H9 (cell line): ENCODE measurements around the gene SDHC. TPM values are rescaled to one million over a fixed set of nuclear protein-coding genes. Genes with fewer than 3 reads are reported as not detected.

Source experiments
- DNase-seq: peaks from one replicate; pipeline ENCODE4 v3.0.0-alpha.2; 2017
- H2AFZ ChIP-seq: one replicate; pipeline ENCODE4 v1.6.1; 2013; ENCODE audit warnings: mild to moderate bottlenecking, low read length, control low read depth, moderate library complexity
- H2AK5ac ChIP-seq: 2 replicates; pipeline ENCODE4 v1.6.1; 2013; ENCODE audit warnings: low read length, control low read depth, mixed read lengths; ENCODE audit not compliant: insufficient read length
- H2BK120ac ChIP-seq: one replicate; pipeline ENCODE4 v1.6.1; 2013; ENCODE audit warnings: low read depth, mild to moderate bottlenecking, low read length, control low read depth, inconsistent platforms; ENCODE audit not compliant: poor library complexity, severe bottlenecking
- H2BK12ac ChIP-seq: 2 replicates; pipeline ENCODE4 v1.6.1; 2013; ENCODE audit warnings: low read length, control low read depth, mixed read lengths, low read depth; ENCODE audit not compliant: insufficient read length
- H2BK15ac ChIP-seq: 2 replicates; pipeline ENCODE4 v1.6.1; 2013; ENCODE audit warnings: low read depth, low read length, control low read depth
- H2BK20ac ChIP-seq: one replicate; pipeline ENCODE4 v1.6.1; 2013; ENCODE audit warnings: low read depth, mild to moderate bottlenecking, low read length, control low read depth, inconsistent platforms; ENCODE audit not compliant: poor library complexity, severe bottlenecking
- H2BK5ac ChIP-seq: 2 replicates; pipeline ENCODE4 v1.6.1; 2013; ENCODE audit warnings: low read length, control low read depth, mixed read lengths; ENCODE audit not compliant: insufficient read length
- H3K14ac ChIP-seq: 2 replicates; pipeline ENCODE4 v1.6.1; 2013; ENCODE audit warnings: low read length, control low read depth; ENCODE audit not compliant: insufficient read depth
- H3K18ac ChIP-seq: 2 replicates; pipeline ENCODE4 v1.6.1; 2013; ENCODE audit warnings: low read depth, mild to moderate bottlenecking, mixed read lengths, low read length, control low read depth; ENCODE audit not compliant: insufficient read length
- H3K23ac ChIP-seq: 2 replicates; pipeline ENCODE4 v1.6.1; 2013; ENCODE audit warnings: low read length, control low read depth, mixed read lengths, low read depth; ENCODE audit not compliant: insufficient read length
- H3K23me2 ChIP-seq: 2 replicates; pipeline ENCODE4 v1.6.1; 2013; ENCODE audit warnings: low read depth, mild to moderate bottlenecking, mixed read lengths, low read length, control low read depth; ENCODE audit not compliant: insufficient read length, poor library complexity, severe bottlenecking
- H3K27ac ChIP-seq: 2 replicates; pipeline ENCODE4 v1.5.1; 2013; ENCODE audit warnings: low read length, control low read depth, mixed read lengths, low read depth; ENCODE audit not compliant: insufficient read length
- H3K27me3 ChIP-seq: 2 replicates; pipeline ENCODE4 v1.6.1; 2013; ENCODE audit warnings: low read length, control low read depth, inconsistent platforms; ENCODE audit not compliant: insufficient read depth
- H3K4ac ChIP-seq: 2 replicates; pipeline ENCODE4 v1.6.1; 2013; ENCODE audit warnings: low read depth, mild to moderate bottlenecking, control low read depth, inconsistent platforms, low read length, moderate library complexity
- H3K4me1 ChIP-seq: 2 replicates; pipeline ENCODE4 v1.6.1; 2013; ENCODE audit warnings: low read length, control low read depth, inconsistent platforms; ENCODE audit not compliant: insufficient read depth
- H3K4me2 ChIP-seq: 2 replicates; pipeline ENCODE4 v1.6.1; 2013; ENCODE audit warnings: low read length, control low read depth, mixed read lengths; ENCODE audit not compliant: insufficient read length, insufficient read depth
- H3K56ac ChIP-seq: 2 replicates; pipeline ENCODE4 v1.6.1; 2013; ENCODE audit warnings: low read depth, mild to moderate bottlenecking, mixed read lengths, low read length, control low read depth; ENCODE audit not compliant: insufficient read length
- H3K79me1 ChIP-seq: 2 replicates; pipeline ENCODE4 v1.6.1; 2013; ENCODE audit warnings: low read depth, mild to moderate bottlenecking, moderate library complexity, low read length, control low read depth, inconsistent platforms; ENCODE audit not compliant: insufficient read depth, poor library complexity, severe bottlenecking
- H3K79me2 ChIP-seq: 2 replicates; pipeline ENCODE4 v1.6.1; 2013; ENCODE audit warnings: low read length, control low read depth, inconsistent platforms; ENCODE audit not compliant: insufficient read depth
- H3K9ac ChIP-seq: 2 replicates; pipeline ENCODE4 v1.6.1; 2013; ENCODE audit warnings: low read length, control low read depth, mixed read lengths; ENCODE audit not compliant: insufficient read length; ENCODE audit errors: extremely low read depth
- H3K9me3 ChIP-seq: one replicate; pipeline ENCODE4 v1.6.1; 2013; ENCODE audit warnings: low read depth, low read length, inconsistent platforms; ENCODE audit not compliant: control insufficient read depth
- H3T11ph ChIP-seq: one replicate; pipeline ENCODE4 v1.6.1; 2013; ENCODE audit warnings: mild to moderate bottlenecking, low read length, control low read depth, inconsistent platforms
- H4K20me1 ChIP-seq: one replicate; pipeline ENCODE4 v1.6.1; 2013; ENCODE audit not compliant: control insufficient read depth, insufficient read length, insufficient read depth
- H4K5ac ChIP-seq: 2 replicates; pipeline ENCODE4 v1.6.1; 2013; ENCODE audit warnings: low read depth, mild to moderate bottlenecking, mixed read lengths, low read length, control low read depth; ENCODE audit not compliant: insufficient read length
- H4K8ac ChIP-seq: replicated peaks from 2 replicates; pipeline ENCODE4 v1.6.1; 2013; ENCODE audit warnings: low read length, control low read depth, mixed read lengths, low read depth; ENCODE audit not compliant: insufficient read length
- H4K91ac ChIP-seq: 2 replicates; pipeline ENCODE4 v1.6.1; 2013; ENCODE audit warnings: low read depth, mild to moderate bottlenecking, moderate library complexity, mixed read lengths, low read length, control low read depth; ENCODE audit not compliant: insufficient read length
- H3K27ac Mint-ChIP-seq, 3 experiments: 2 replicates in 2 of 3; 3 replicates in 1 of 3; pipeline ENCODE4 v1.8.0; 2020 to 2021; ENCODE audit warnings: mixed read lengths in 3 of 3, mild to moderate bottlenecking in 1 of 3, moderate library complexity in 1 of 3
- H3K27me3 Mint-ChIP-seq: 2 replicates; pipeline ENCODE4 v1.8.0; 2021; ENCODE audit warnings: low read depth, mild to moderate bottlenecking, moderate library complexity, mixed read lengths
- H3K36me3 Mint-ChIP-seq, 3 experiments: 2 replicates in 2 of 3; 3 replicates in 1 of 3; pipeline ENCODE4 v1.8.0; 2020 to 2021; ENCODE audit warnings: low read depth in 3 of 3, mixed read lengths in 3 of 3; ENCODE audit not compliant: insufficient read depth in 1 of 3
- H3K4me1 Mint-ChIP-seq, 2 experiments: 2 replicates each; pipeline ENCODE4 v1.8.0; 2020; ENCODE audit warnings: mixed read lengths in 2 of 2
- H3K4me3 Mint-ChIP-seq, 2 experiments: 2 replicates in 1 of 2; 3 replicates in 1 of 2; pipeline ENCODE4 v1.8.0; 2020 to 2021; ENCODE audit warnings: mild to moderate bottlenecking in 2 of 2, mixed read lengths in 2 of 2, moderate library complexity in 1 of 2
- H3K9me3 Mint-ChIP-seq, 2 experiments: 2 replicates in 1 of 2; 3 replicates in 1 of 2; pipeline ENCODE4 v1.8.0; 2020; ENCODE audit warnings: mild to moderate bottlenecking in 2 of 2, mixed read lengths in 2 of 2, moderate library complexity in 1 of 2
- WGBS: extraction: QIAGEN DNeasy Blood & Tissue Kit; methylation state at CpG from one replicate; pipeline ENCODE4 v1.1.7; 2013; ENCODE audit warnings: missing lambda C conversion rate, low lambda C conversion rate, mixed read lengths; ENCODE audit not compliant: insufficient read length; ENCODE audit errors: extremely low coverage; 5-methylcytosine and 5-hydroxymethylcytosine counted together
- total RNA-seq: library from RNA; stranded (reverse); gene quantifications from 2 replicates; pipeline ENCODE4 v1.2.1, GENCODE V29; 2021
- TF ChIP-seq, protein P1 (sequence below): fragments of 200-600 bp; sonication (generic); conservative IDR thresholded peaks from 3 replicates; pipeline ENCODE4 v1.8.0; 2021; ENCODE audit warnings: antibody characterized with exemption, mild to moderate bottlenecking

Gene SDHC
- total RNA-seq, 1 experiment from 2014 or later: 198 TPM

DNA sequence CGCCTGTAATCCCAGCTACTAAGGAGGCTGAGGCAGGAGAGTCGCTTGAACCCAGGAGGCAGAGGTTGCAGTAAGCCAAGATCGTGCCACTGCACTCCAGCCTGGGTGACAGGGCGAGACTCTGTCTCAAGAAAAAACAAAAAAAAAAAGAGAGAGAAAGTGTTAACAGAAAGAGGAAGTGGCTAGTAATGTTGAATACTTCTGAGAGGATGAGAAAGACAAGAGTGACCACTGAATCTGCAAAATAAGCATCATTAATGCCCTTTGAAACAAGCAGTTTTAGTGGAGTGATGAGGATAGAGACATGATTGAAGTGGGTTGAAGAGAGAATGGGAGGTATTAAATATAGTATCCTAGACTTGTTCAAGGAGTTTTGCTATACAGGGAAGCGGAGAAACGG is 16.1 kb upstream of the SDHC start:
- H2BK5ac ChIP-seq: no peak overlapping the region
- H2BK120ac ChIP-seq: no peak overlapping the region
- no peak overlapping the region for H3K14ac ChIP-seq
- DNase-seq: no peak
- H3K9ac ChIP-seq: no peak overlapping the region
- H3K79me2 ChIP-seq: no peaks in the 10 kb centered on the region
- H3K27ac ChIP-seq: no peak overlapping the region
- no peak overlapping the region for H2BK20ac ChIP-seq
- WGBS: no CpG with 5 or more reads among the region's 6 CpGs
- no peaks in the 10 kb centered on the region for H4K20me1 ChIP-seq
- H4K91ac ChIP-seq: no peak overlapping the region
- no peaks in the 10 kb centered on the region for H3K9me3 ChIP-seq
- no peak overlapping the region for H3K23ac ChIP-seq
- no peaks in the 10 kb centered on the region for H3K79me1 ChIP-seq
- H3K23me2 ChIP-seq: no peaks in the 10 kb centered on the region
- H3K4me1 Mint-ChIP-seq: peaks cover 14 to 25% of the 10 kb centered on the region in 2 experiments
- H4K8ac ChIP-seq: no peak overlapping the region
- no peak overlapping the region for H3K18ac ChIP-seq
- peaks cover 1% of the 10 kb centered on the region; the same call in 1 of the 2 replicates for H3K4me1 ChIP-seq
- no peak overlapping the region for H2AK5ac ChIP-seq
- no peaks in the 10 kb centered on the region for H3K27me3 ChIP-seq
- no peak overlapping the region for H2BK12ac ChIP-seq
- no peak overlapping the region for H3K4me3 Mint-ChIP-seq
- H3K4me2 ChIP-seq: no peak overlapping the region
- H3K56ac ChIP-seq: no peak overlapping the region
- no peak overlapping the region for H3K4ac ChIP-seq
- no peaks in the 10 kb centered on the region for H3K36me3 Mint-ChIP-seq
- H3K9me3 Mint-ChIP-seq: no peaks in the 10 kb centered on the region
- H2AFZ ChIP-seq: no peak overlapping the region
- TF ChIP-seq, protein P1, sequence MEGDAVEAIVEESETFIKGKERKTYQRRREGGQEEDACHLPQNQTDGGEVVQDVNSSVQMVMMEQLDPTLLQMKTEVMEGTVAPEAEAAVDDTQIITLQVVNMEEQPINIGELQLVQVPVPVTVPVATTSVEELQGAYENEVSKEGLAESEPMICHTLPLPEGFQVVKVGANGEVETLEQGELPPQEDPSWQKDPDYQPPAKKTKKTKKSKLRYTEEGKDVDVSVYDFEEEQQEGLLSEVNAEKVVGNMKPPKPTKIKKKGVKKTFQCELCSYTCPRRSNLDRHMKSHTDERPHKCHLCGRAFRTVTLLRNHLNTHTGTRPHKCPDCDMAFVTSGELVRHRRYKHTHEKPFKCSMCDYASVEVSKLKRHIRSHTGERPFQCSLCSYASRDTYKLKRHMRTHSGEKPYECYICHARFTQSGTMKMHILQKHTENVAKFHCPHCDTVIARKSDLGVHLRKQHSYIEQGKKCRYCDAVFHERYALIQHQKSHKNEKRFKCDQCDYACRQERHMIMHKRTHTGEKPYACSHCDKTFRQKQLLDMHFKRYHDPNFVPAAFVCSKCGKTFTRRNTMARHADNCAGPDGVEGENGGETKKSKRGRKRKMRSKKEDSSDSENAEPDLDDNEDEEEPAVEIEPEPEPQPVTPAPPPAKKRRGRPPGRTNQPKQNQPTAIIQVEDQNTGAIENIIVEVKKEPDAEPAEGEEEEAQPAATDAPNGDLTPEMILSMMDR: no peak
- H3K27me3 Mint-ChIP-seq: no peaks in the 10 kb centered on the region
- no peak overlapping the region for H3T11ph ChIP-seq
- no peak overlapping the region for H2BK15ac ChIP-seq
- H3K27ac Mint-ChIP-seq: no peak overlapping the region; a peak in 1 of 7 replicates
- H4K5ac ChIP-seq: no peak overlapping the region
